ENCODE results near the gene PSMC1. TPM values are rescaled to one million over a fixed set of nuclear protein-coding genes. Genes with fewer than 3 reads are reported as not detected.

Gene PSMC1
- total and polyA plus RNA-seq, 2 donors (not counting 1 experiment from before 2014, with no cell fraction given) = 21.4 to 51.6 TPM

DNA sequence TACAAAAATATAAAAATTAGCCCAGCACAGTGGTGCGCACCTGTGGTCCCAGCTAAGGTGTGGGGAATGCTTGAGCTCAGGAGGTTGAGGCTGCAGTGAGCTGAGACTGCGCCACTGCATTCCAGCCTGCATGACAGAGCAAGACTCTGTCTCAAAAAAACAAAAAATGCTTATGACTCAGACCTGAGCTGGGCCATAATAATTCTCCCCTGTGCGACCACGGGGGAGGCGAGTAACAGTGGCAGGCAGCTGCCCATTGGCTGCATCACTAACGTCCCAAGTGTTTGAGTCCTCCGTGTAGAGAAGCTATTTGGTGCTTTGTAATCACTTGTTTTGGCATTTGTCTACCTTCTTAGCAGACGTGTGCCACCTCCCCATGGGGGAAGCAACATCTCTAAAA is 24.9 kb downstream of the PSMC1 start:
- H3K27ac Mint-ChIP-seq = no peak overlapping the region
- no peak overlapping the region for H3K4me3 ChIP-seq (ENCODE audit: control extremely low read depth in 1 of 5, extremely low read depth in 1 of 5, insufficient read depth in 1 of 5, low read depth in 2 of 5, low read length in 4 of 5)
- no peaks in the 10 kb centered on the region for H3K27me3 Mint-ChIP-seq
- no peaks in the 10 kb centered on the region for H4K20me1 ChIP-seq (ENCODE audit: control insufficient read depth, insufficient read depth, low read length, poor library complexity, severe bottlenecking)
- no peak overlapping the region for H3K27ac ChIP-seq (ENCODE audit: low read length in 2 of 2)
- no peak overlapping the region for H3K4me2 ChIP-seq (replicated peaks; ENCODE audit: low read depth, low read length, poor library complexity, severe bottlenecking)
- no peaks in the 10 kb centered on the region for H3K4me1 Mint-ChIP-seq
- H3K79me2 ChIP-seq (ENCODE audit: control insufficient read depth, insufficient read depth, low read length) = no peaks in the 10 kb centered on the region
- no peaks in the 10 kb centered on the region for H3K9me3 ChIP-seq (ENCODE audit: control extremely low read depth in 1 of 3, control insufficient read depth in 2 of 3, insufficient read depth in 1 of 3, low read length in 2 of 3)
- no peak for TF ChIP-seq EZH2 (IDR thresholded peaks at IDR 0.05; ENCODE audit: borderline replicate concordance, insufficient read depth, low read depth, low read length, poor library complexity, severe bottlenecking)
- TF ChIP-seq, protein P1, sequence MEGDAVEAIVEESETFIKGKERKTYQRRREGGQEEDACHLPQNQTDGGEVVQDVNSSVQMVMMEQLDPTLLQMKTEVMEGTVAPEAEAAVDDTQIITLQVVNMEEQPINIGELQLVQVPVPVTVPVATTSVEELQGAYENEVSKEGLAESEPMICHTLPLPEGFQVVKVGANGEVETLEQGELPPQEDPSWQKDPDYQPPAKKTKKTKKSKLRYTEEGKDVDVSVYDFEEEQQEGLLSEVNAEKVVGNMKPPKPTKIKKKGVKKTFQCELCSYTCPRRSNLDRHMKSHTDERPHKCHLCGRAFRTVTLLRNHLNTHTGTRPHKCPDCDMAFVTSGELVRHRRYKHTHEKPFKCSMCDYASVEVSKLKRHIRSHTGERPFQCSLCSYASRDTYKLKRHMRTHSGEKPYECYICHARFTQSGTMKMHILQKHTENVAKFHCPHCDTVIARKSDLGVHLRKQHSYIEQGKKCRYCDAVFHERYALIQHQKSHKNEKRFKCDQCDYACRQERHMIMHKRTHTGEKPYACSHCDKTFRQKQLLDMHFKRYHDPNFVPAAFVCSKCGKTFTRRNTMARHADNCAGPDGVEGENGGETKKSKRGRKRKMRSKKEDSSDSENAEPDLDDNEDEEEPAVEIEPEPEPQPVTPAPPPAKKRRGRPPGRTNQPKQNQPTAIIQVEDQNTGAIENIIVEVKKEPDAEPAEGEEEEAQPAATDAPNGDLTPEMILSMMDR (IDR thresholded peaks at IDR 0.05) = no peak
- no peak overlapping the region for H2AFZ ChIP-seq (ENCODE audit: insufficient read depth, low read depth, low read length, poor library complexity, severe bottlenecking)
- POLR2A ChIA-PET = no interaction called here
- H3K36me3 ChIP-seq (replicated peaks in 1 of 2; ENCODE audit: control extremely low read depth in 1 of 2, control insufficient read depth in 1 of 2, extremely low read depth in 1 of 2, insufficient read depth in 2 of 2, low read length in 1 of 2) = peaks cover 0 to 46% of the 10 kb centered on the region in 2 experiments
- H3K27me3 ChIP-seq (replicated peaks in 1 of 4; ENCODE audit: control extremely low read depth in 1 of 4, control insufficient read depth in 3 of 4, insufficient read depth in 4 of 4, low read length in 3 of 4) = no peaks in the 10 kb centered on the region
- intact Hi-C loops (cut with micrococcal nuclease) = no loop called here
- no peak for DNase-seq
- H3K9me3 Mint-ChIP-seq (ENCODE audit: insufficient read depth) = no peaks in the 10 kb centered on the region
- no peak overlapping the region for H3K9ac ChIP-seq (ENCODE audit: low read length)
- CTCF ChIA-PET = interaction anchor here (1.2 to 1.5 kb wide), 2 partner anchors 10 to 20 kb away, joined by 3 to 5 read pairs; no protein-coding TSS in a partner anchor
- H3K4me1 ChIP-seq (ENCODE audit: control insufficient read depth in 2 of 2, insufficient read depth in 2 of 2, low read length in 2 of 2) = no peaks in the 10 kb centered on the region
- ATAC-seq (ENCODE audit: low read depth) = no peak
- no peak overlapping the region for H3K4me3 Mint-ChIP-seq
- WGBS (ENCODE audit: insufficient coverage) = 92% methylated on average over 8 of the region's 8 CpGs

DNA sequence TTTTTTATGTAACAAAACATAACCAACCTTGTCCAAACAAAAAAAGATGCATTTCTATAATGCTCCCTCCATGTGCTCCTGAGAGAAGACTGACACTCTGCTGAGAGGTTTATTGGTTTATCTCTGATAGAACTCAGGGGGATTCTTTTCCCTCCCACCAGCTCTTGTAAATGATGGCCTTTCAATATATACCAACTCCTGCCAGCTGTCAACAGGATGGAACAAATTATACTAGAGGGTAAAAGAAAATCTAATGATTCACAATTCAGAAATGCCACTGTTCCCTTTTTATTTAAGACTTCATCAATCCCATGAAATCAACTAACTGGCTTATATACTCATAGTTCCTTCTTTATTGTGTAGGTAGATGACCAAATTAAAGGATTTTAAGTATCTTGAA is 25.4 kb downstream of the PSMC1 start:
- no peak overlapping the region for H3K4me3 ChIP-seq (ENCODE audit: control extremely low read depth in 1 of 5, extremely low read depth in 1 of 5, insufficient read depth in 1 of 5, low read depth in 2 of 5, low read length in 4 of 5)
- H3K4me1 ChIP-seq (ENCODE audit: control insufficient read depth in 2 of 2, insufficient read depth in 2 of 2, low read length in 2 of 2) = no peaks in the 10 kb centered on the region
- ATAC-seq (ENCODE audit: low read depth) (no peak), DNase-seq (no peak)
- no peak overlapping the region for H3K4me3 Mint-ChIP-seq
- no peaks in the 10 kb centered on the region for H3K27me3 ChIP-seq (replicated peaks in 1 of 4; ENCODE audit: control extremely low read depth in 1 of 4, control insufficient read depth in 3 of 4, insufficient read depth in 4 of 4, low read length in 3 of 4)
- ChIA-PET CTCF (interaction anchor here (1.2 to 1.5 kb wide), 2 partner anchors 10 to 20 kb away, joined by 3 to 5 read pairs; no protein-coding TSS in a partner anchor), POLR2A (no interaction called here)
- no peaks in the 10 kb centered on the region for H3K4me1 Mint-ChIP-seq
- no peak overlapping the region for H2AFZ ChIP-seq (ENCODE audit: insufficient read depth, low read depth, low read length, poor library complexity, severe bottlenecking)
- H3K36me3 ChIP-seq (replicated peaks in 1 of 2; ENCODE audit: control extremely low read depth in 1 of 2, control insufficient read depth in 1 of 2, extremely low read depth in 1 of 2, insufficient read depth in 2 of 2, low read length in 1 of 2) = peaks cover 0 to 49% of the 10 kb centered on the region in 2 experiments
- no peaks in the 10 kb centered on the region for H4K20me1 ChIP-seq (ENCODE audit: control insufficient read depth, insufficient read depth, low read length, poor library complexity, severe bottlenecking)
- H3K27me3 Mint-ChIP-seq = no peaks in the 10 kb centered on the region
- intact Hi-C loops (cut with micrococcal nuclease) = no loop called here
- no peak overlapping the region for H3K9ac ChIP-seq (ENCODE audit: low read length)
- no peak overlapping the region for H3K4me2 ChIP-seq (replicated peaks; ENCODE audit: low read depth, low read length, poor library complexity, severe bottlenecking)
- H3K79me2 ChIP-seq (ENCODE audit: control insufficient read depth, insufficient read depth, low read length) = no peaks in the 10 kb centered on the region
- H3K9me3 Mint-ChIP-seq (ENCODE audit: insufficient read depth) = no peaks in the 10 kb centered on the region
- H3K27ac ChIP-seq (ENCODE audit: low read length in 2 of 2) = no peak overlapping the region
- no peaks in the 10 kb centered on the region for H3K9me3 ChIP-seq (ENCODE audit: control extremely low read depth in 1 of 3, control insufficient read depth in 2 of 3, insufficient read depth in 1 of 3, low read length in 2 of 3)
- no peak overlapping the region for H3K27ac Mint-ChIP-seq
- no peak for TF ChIP-seq EZH2 (IDR thresholded peaks at IDR 0.05; ENCODE audit: borderline replicate concordance, insufficient read depth, low read depth, low read length, poor library complexity, severe bottlenecking)
- TF ChIP-seq, protein P1 (IDR thresholded peaks at IDR 0.05) = no peak
